ENCODE measurements around the gene PODXL. TPM values are rescaled to one million over a fixed set of nuclear protein-coding genes. Genes with fewer than 3 reads are reported as not detected.

PODXL gene
- total RNA-seq, 1 experiment from 2014 or later: 727 TPM

DNA sequence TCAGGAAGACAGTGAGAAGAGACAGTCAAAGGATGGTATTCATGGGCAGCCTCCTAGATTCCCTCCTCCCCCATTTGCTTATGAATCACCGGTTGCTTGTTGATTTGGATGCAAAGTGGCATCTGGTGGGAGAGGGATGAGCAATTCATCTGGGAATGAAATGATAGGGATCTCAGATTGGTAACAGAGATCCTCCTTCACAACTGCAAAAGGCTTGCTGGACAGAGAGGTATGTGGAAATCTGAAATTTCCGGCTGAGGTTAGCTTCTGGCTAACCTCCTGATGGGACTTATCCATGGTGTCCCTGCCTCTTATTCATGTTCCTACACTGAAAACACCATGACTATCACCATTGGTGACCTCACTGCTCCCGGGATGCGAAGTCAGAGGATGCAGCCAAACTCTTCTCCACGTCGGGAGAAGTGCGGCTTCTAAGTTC lies 48.4 kb upstream of the PODXL start:
- peak overlapping the region; percentile 42 for H2BK5ac ChIP-seq (ENCODE audit: insufficient read length, low read length)
- no peaks in the 10 kb centered on the region for H3K27me3 Mint-ChIP-seq (ENCODE audit: low read depth)
- no CpG with 5 or more reads among the region's 7 CpGs for WGBS (ENCODE audit: extremely low coverage, insufficient read length, low lambda C conversion rate)
- H2BK15ac ChIP-seq (ENCODE audit: low read depth, low read length): no peak overlapping the region
- H3K56ac ChIP-seq (ENCODE audit: insufficient read length, low read depth, low read length): peak overlapping the region; percentile 12
- no peak overlapping the region for H3K14ac ChIP-seq (ENCODE audit: insufficient read depth, low read length)
- peak; percentile 81 for DNase-seq
- no peaks in the 10 kb centered on the region; a peak in 1 of 5 replicates for H3K9me3 Mint-ChIP-seq
- peak overlapping the region; percentile 99 to 100 (median 99) for H3K27ac Mint-ChIP-seq
- H3K18ac ChIP-seq (ENCODE audit: insufficient read length, low read depth, low read length): peak overlapping the region; percentile 12
- no peak overlapping the region for H2BK20ac ChIP-seq (ENCODE audit: low read depth, low read length, poor library complexity, severe bottlenecking)
- no peak overlapping the region for H2BK12ac ChIP-seq (ENCODE audit: insufficient read length, low read depth, low read length)
- peaks cover 6% of the 10 kb centered on the region for H3K23me2 ChIP-seq (ENCODE audit: insufficient read length, low read depth, low read length, poor library complexity, severe bottlenecking)
- peak overlapping the region; percentile 97 for H3K27ac ChIP-seq (ENCODE audit: insufficient read length, low read depth, low read length)
- peak overlapping the region; percentile 47 to 72 for H3K4me3 Mint-ChIP-seq
- no peak overlapping the region for H4K91ac ChIP-seq (ENCODE audit: insufficient read length, low read depth, low read length)
- H4K20me1 ChIP-seq (ENCODE audit: control insufficient read depth, insufficient read depth, insufficient read length): no peaks in the 10 kb centered on the region
- no peak overlapping the region for H3T11ph ChIP-seq (ENCODE audit: low read length)
- peak overlapping the region; percentile 46 for H4K5ac ChIP-seq (ENCODE audit: insufficient read length, low read depth, low read length)
- H4K8ac ChIP-seq (replicated peaks; ENCODE audit: insufficient read length, low read depth, low read length): no peak overlapping the region
- H3K4me1 Mint-ChIP-seq: peaks cover 72 to 81% of the 10 kb centered on the region in 2 experiments
- H3K36me3 Mint-ChIP-seq (ENCODE audit: insufficient read depth in 1 of 3, low read depth in 3 of 3): peaks cover 0 to 3% (median 0%) of the 10 kb centered on the region in 3 experiments; a peak in 1 of 7 replicates
- TF ChIP-seq, protein P1, sequence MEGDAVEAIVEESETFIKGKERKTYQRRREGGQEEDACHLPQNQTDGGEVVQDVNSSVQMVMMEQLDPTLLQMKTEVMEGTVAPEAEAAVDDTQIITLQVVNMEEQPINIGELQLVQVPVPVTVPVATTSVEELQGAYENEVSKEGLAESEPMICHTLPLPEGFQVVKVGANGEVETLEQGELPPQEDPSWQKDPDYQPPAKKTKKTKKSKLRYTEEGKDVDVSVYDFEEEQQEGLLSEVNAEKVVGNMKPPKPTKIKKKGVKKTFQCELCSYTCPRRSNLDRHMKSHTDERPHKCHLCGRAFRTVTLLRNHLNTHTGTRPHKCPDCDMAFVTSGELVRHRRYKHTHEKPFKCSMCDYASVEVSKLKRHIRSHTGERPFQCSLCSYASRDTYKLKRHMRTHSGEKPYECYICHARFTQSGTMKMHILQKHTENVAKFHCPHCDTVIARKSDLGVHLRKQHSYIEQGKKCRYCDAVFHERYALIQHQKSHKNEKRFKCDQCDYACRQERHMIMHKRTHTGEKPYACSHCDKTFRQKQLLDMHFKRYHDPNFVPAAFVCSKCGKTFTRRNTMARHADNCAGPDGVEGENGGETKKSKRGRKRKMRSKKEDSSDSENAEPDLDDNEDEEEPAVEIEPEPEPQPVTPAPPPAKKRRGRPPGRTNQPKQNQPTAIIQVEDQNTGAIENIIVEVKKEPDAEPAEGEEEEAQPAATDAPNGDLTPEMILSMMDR (conservative IDR thresholded peaks at IDR 0.05): no peak
- H3K4me1 ChIP-seq (ENCODE audit: insufficient read depth, low read length): peaks cover 18% of the 10 kb centered on the region; the same call in 1 of the 2 replicates
- no peak overlapping the region for H3K9ac ChIP-seq (ENCODE audit: extremely low read depth, insufficient read length, low read length)
- H2AK5ac ChIP-seq (ENCODE audit: insufficient read length, low read length): no peak overlapping the region
- no peak overlapping the region for H3K23ac ChIP-seq (ENCODE audit: insufficient read length, low read depth, low read length)
- H3K79me1 ChIP-seq (ENCODE audit: insufficient read depth, low read depth, low read length, poor library complexity, severe bottlenecking): no peaks in the 10 kb centered on the region
- peak overlapping the region; percentile 34 for H3K4me2 ChIP-seq (ENCODE audit: insufficient read depth, insufficient read length, low read length)
- H3K27me3 ChIP-seq (ENCODE audit: insufficient read depth, low read length): no peaks in the 10 kb centered on the region
- no peaks in the 10 kb centered on the region for H3K79me2 ChIP-seq (ENCODE audit: insufficient read depth, low read length)
- H3K9me3 ChIP-seq (ENCODE audit: control insufficient read depth, low read depth, low read length): no peaks in the 10 kb centered on the region
- H3K4ac ChIP-seq (ENCODE audit: low read depth, low read length): no peak overlapping the region
- no peak overlapping the region for H2BK120ac ChIP-seq (ENCODE audit: low read depth, low read length, poor library complexity, severe bottlenecking)
- H2AFZ ChIP-seq (ENCODE audit: low read length): no peak overlapping the region
